Loucy (cell line): Measurements from ENCODE around the gene CAMSAP3.

Source experiments
- H2AFZ ChIP-seq: fragments of 200-600 bp; sonication (generic); 2 replicates; pipeline ENCODE4 v1.6.0; 2016; ENCODE audit warnings: antibody characterized with exemption, mild to moderate bottlenecking, low read length, moderate library complexity
- H3F3A ChIP-seq: fragments of 200-600 bp; 2 replicates; pipeline ENCODE4 v1.6.0; 2016; ENCODE audit warnings: antibody characterized with exemption, low read depth, mild to moderate bottlenecking
- H3K27me3 ChIP-seq: fragments of 200-600 bp; sonication (generic); 2 replicates; pipeline ENCODE4 v1.6.1; 2014; ENCODE audit warnings: low read length, mild to moderate bottlenecking; ENCODE audit not compliant: insufficient read depth, poor library complexity, severe bottlenecking
- H3K36me3 ChIP-seq: fragments of 200-600 bp; sonication (generic); 2 replicates; pipeline ENCODE4 v1.6.1; 2016; ENCODE audit warnings: low read length; ENCODE audit not compliant: insufficient read depth
- H3K4me1 ChIP-seq: fragments of 200-600 bp; sonication (generic); 2 replicates; pipeline ENCODE4 v1.5.1; 2014; ENCODE audit warnings: low read length, mild to moderate bottlenecking; ENCODE audit not compliant: insufficient read depth, poor library complexity, severe bottlenecking
- H3K4me2 ChIP-seq: fragments of 200-600 bp; sonication (generic); 2 replicates; pipeline ENCODE4 v1.6.0; 2014; ENCODE audit warnings: antibody characterized with exemption, low read length, low read depth, mild to moderate bottlenecking; ENCODE audit not compliant: poor library complexity, severe bottlenecking
- H3K4me3 ChIP-seq: fragments of 200-600 bp; sonication (generic); 2 replicates; pipeline ENCODE4 v1.5.1; 2014; ENCODE audit warnings: low read length, mild to moderate bottlenecking, mixed read lengths; ENCODE audit not compliant: poor library complexity, severe bottlenecking
- H3K79me2 ChIP-seq: fragments of 200-600 bp; sonication (generic); 2 replicates; pipeline ENCODE4 v1.6.1; 2014; ENCODE audit warnings: low read length; ENCODE audit not compliant: insufficient read depth
- H3K9ac ChIP-seq: fragments of 200-600 bp; sonication (generic); 2 replicates; pipeline ENCODE4 v1.6.0; 2014; ENCODE audit warnings: mild to moderate bottlenecking, low read depth, low read length, moderate library complexity; ENCODE audit not compliant: poor library complexity, severe bottlenecking
- H3K9me2 ChIP-seq: fragments of 200-600 bp; sonication (generic); replicated peaks from 2 replicates; pipeline ENCODE4 v1.6.1; 2016; ENCODE audit warnings: low read depth, low read length, mixed read lengths
- H3K9me3 ChIP-seq: fragments of 200-600 bp; sonication (generic); 2 replicates; pipeline ENCODE4 v1.6.1; 2014; ENCODE audit warnings: mild to moderate bottlenecking, antibody characterized with exemption, low read length, low read depth; ENCODE audit not compliant: insufficient read depth
- H4K20me1 ChIP-seq: fragments of 200-600 bp; sonication (generic); 2 replicates; pipeline ENCODE4 v1.6.0; 2014; ENCODE audit warnings: antibody characterized with exemption, low read length, mild to moderate bottlenecking; ENCODE audit not compliant: insufficient read depth, poor library complexity, severe bottlenecking
- EZH2phosphoT487 ChIP-seq: fragments of 200-600 bp; IDR thresholded peaks from 2 replicates; pipeline ENCODE4 v1.6.1; 2018; ENCODE audit warnings: antibody characterized with exemption, mild to moderate bottlenecking, moderate library complexity, borderline replicate concordance
- TF ChIP-seq, protein P1 (sequence below): fragments of 200-600 bp; sonication (generic); conservative IDR thresholded peaks from 2 replicates; pipeline ENCODE4 v1.5.1; 2014; ENCODE audit warnings: mild to moderate bottlenecking, antibody characterized with exemption, low read length

The CAMSAP3 gene

DNA sequence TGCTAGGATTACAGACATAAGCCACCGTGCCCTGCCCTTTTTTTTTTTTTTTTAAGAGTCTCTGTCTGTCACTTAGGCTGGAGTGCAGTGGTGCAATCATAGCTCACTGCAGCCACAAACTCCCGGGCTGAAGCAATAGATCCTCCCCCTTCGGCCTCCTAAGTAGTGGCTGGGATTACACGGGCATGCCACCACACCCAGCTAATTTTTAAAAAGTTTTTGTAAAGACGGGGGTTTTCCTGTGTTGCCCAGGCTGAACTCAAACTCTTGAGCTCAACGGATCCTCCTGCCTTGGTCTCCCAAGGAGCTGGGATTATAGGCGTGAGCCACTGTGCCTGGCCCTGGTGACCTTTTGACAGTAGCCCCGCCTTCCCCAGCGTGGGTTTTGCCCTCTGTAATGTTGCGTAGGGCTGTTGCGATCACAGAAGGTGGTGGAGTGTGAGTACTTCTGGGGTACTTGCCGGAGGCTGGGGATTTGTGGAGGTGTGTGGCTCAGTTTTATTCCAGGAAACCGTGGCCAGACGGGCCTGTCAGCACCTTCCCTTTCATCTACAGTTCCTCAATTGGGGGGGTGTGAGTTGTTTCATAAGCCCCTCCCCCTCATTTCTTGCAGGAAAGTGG is 61.6 kb downstream of the CAMSAP3 start:
- Histone ChIP-seq H3K4me1 (peaks cover 2% of the 10 kb centered on the region), H3K79me2 (no peaks in the 10 kb centered on the region), H3K4me2 (no peak overlapping the region), H3K4me3 (no peak overlapping the region), H3F3A (no peaks in the 10 kb centered on the region), H3K9me3 (no peaks in the 10 kb centered on the region), H3K36me3 (no peaks in the 10 kb centered on the region), H4K20me1 (no peaks in the 10 kb centered on the region), H3K9ac (no peak overlapping the region), H3K9me2 (no peaks in the 10 kb centered on the region), H3K27me3 (no peaks in the 10 kb centered on the region), H2AFZ (peak overlapping the region; percentile 83; the same call in 1 of the 2 replicates)
- TF ChIP-seq EZH2phosphoT487 = no peak
- TF ChIP-seq, protein P1, sequence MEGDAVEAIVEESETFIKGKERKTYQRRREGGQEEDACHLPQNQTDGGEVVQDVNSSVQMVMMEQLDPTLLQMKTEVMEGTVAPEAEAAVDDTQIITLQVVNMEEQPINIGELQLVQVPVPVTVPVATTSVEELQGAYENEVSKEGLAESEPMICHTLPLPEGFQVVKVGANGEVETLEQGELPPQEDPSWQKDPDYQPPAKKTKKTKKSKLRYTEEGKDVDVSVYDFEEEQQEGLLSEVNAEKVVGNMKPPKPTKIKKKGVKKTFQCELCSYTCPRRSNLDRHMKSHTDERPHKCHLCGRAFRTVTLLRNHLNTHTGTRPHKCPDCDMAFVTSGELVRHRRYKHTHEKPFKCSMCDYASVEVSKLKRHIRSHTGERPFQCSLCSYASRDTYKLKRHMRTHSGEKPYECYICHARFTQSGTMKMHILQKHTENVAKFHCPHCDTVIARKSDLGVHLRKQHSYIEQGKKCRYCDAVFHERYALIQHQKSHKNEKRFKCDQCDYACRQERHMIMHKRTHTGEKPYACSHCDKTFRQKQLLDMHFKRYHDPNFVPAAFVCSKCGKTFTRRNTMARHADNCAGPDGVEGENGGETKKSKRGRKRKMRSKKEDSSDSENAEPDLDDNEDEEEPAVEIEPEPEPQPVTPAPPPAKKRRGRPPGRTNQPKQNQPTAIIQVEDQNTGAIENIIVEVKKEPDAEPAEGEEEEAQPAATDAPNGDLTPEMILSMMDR = no peak

DNA sequence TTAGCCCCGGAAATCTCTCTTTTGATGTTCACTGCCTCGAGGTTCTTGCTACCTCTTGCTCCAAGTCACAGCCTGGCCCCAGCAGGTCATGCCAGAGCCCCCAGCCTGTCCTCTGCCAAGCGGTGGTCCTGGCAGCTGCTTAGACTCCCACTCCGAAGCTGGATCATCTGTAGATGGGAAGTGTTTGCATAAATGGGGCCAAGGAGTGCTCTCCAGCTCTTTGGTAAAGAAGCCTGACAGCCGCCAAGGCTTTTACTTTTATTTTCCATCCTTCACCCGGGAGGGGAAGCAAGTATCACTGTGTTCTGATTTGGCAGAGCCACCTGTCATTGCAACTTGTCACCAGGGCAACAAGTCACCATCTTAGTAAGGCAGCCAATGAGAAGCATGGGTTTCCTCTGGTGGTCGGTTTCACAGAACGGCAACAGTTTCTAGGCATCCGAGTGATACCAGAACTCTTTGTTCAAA is 62.6 kb downstream of the CAMSAP3 start:
- no peak overlapping the region for H3K4me3 ChIP-seq
- no peak overlapping the region for H3K4me2 ChIP-seq
- no peaks in the 10 kb centered on the region for H3F3A ChIP-seq
- no peaks in the 10 kb centered on the region for H3K9me3 ChIP-seq
- H3K27me3 ChIP-seq = no peaks in the 10 kb centered on the region
- H3K36me3 ChIP-seq = no peaks in the 10 kb centered on the region
- H3K9ac ChIP-seq = no peak overlapping the region
- TF ChIP-seq EZH2phosphoT487 = no peak
- TF ChIP-seq, protein P1 = no peak
- no peaks in the 10 kb centered on the region for H3K79me2 ChIP-seq
- H3K9me2 ChIP-seq = no peaks in the 10 kb centered on the region
- H2AFZ ChIP-seq = no peak overlapping the region
- no peaks in the 10 kb centered on the region for H3K4me1 ChIP-seq
- no peaks in the 10 kb centered on the region for H4K20me1 ChIP-seq

DNA sequence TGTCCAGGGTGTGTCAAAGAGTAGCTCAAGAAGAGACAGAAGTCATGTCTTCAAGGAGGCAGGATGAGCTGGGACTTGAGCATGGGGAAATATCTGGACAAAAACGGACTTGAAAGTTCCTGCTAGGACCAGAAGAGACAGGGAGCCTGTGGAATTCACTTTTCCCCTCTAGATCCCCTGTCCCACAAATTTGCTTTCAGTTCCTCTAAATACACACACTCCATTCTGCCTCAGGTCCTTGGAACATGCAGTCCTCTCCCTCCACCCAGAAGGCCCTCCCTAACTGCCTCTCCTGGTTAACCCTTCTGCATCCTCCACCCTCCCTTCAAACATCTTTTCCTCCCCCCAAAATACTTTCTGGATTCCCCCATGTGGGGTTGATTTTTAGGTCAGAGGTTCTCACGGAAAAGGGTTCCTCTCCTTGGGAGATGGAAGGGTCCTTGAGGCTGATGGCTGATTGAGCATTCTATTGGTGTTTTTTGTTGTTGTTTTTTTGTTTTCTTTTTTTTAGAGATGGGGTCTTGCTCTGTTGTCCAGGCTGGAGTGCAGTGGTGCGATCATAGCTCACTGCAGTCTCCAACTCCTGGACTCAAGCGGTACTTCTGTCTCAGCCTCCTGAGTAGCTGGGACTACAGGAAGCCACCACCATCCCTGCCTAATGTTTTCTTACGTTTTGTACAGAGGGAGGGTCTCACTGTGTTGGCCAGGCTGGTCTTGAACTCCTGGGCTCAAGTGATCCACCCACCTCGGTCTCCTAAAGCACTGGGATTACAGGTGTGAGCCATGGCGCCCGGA is 66.3 kb downstream of the CAMSAP3 start:
- no peak overlapping the region for H3K9ac ChIP-seq
- H3K9me3 ChIP-seq = no peaks in the 10 kb centered on the region
- H3K9me2 ChIP-seq = no peaks in the 10 kb centered on the region
- H3K4me2 ChIP-seq = no peak overlapping the region
- no peaks in the 10 kb centered on the region for H3K4me1 ChIP-seq
- H3K4me3 ChIP-seq = no peak overlapping the region
- no peaks in the 10 kb centered on the region for H4K20me1 ChIP-seq
- H3K79me2 ChIP-seq = no peaks in the 10 kb centered on the region
- no peaks in the 10 kb centered on the region for H3K27me3 ChIP-seq
- no peak overlapping the region for H2AFZ ChIP-seq
- no peaks in the 10 kb centered on the region for H3F3A ChIP-seq
- TF ChIP-seq EZH2phosphoT487 = no peak
- TF ChIP-seq, protein P1 = no peak
- H3K36me3 ChIP-seq = no peaks in the 10 kb centered on the region
